A549 (cell line): ENCODE results near the gene NMBR. TPM values are rescaled to one million over a fixed set of nuclear protein-coding genes. Genes with fewer than 3 reads are reported as not detected.

Source experiments
- ATAC-seq, 2 experiments: fragments of 200-7000 bp in 1 of 2; fragments of >200 bp in 1 of 2; cut with Nextera tagmentation in 1 of 2; cut with Tn5 transposase in 1 of 2; 3 replicates each; pipeline versions ENCODE4 v1.8.0 to v1.9.1; 2018 to 2020; ENCODE audit warnings: mild to moderate bottlenecking in 1 of 2, moderate library complexity in 1 of 2
- CTCF ChIA-PET: fragments of 300-600 bp; sonication (Branson Sonifier 250); formaldehyde crosslinking; extraction: SDS; loops from one replicate; lab custom pipeline; 2021; ENCODE audit warnings: antibody characterized with exemption, inconsistent platforms; lab: Yijun Ruan, JAX
- POLR2A ChIA-PET: fragments of 350-600 bp; formaldehyde crosslinking; extraction: SDS; loops from one replicate; lab custom pipeline; 2021; ENCODE audit warnings: antibody characterized with exemption, inconsistent platforms; lab: Yijun Ruan, JAX
- DNase-seq, 2 experiments: peaks; one replicate each; pipeline versions ENCODE4 v3.0.0 to v3.0.0-alpha.2; 2011 to 2016; ENCODE audit warnings: low read depth in 1 of 2, low spot score in 1 of 2
- FAIRE-seq: peaks from 2 replicates; lab custom pipeline; 2011; peaks lifted over from hg19 to GRCh38; lab: Jason Lieb, UNC
- H3K27ac ChIP-seq, 2 experiments: fragments of >200 bp; sonication (Bioruptor Twin); formaldehyde crosslinking; 3 replicates each; pipeline ENCODE4 v1.5.1; 2016 to 2017
- H3K4me1 ChIP-seq: fragments of >200 bp; sonication (Bioruptor Twin); formaldehyde crosslinking; 3 replicates; pipeline ENCODE4 v1.6.1; 2016
- H3K4me2 ChIP-seq: fragments of >200 bp; sonication (Bioruptor Twin); formaldehyde crosslinking; 3 replicates; pipeline ENCODE4 v1.6.1; 2016
- H3K4me3 ChIP-seq: fragments of >200 bp; sonication (Bioruptor Twin); formaldehyde crosslinking; 3 replicates; pipeline ENCODE4 v1.5.1; 2016
- H3K9me3 ChIP-seq: fragments of >200 bp; sonication (Bioruptor Twin); formaldehyde crosslinking; 3 replicates; pipeline ENCODE4 v1.6.1; 2016
- BHLHE40 ChIP-seq: IDR thresholded peaks from 2 replicates; pipeline ENCODE4 v1.6.1; 2012; ENCODE audit warnings: low read depth, low read length, inconsistent platforms
- CBX8 ChIP-seq: fragments of 200-600 bp; sonication (generic); IDR thresholded peaks from 2 replicates; pipeline ENCODE4 v1.6.1; 2016
- CHD2 ChIP-seq: fragments of 150-350 bp; IDR thresholded peaks from 2 replicates; pipeline ENCODE4 v1.6.1; 2014; ENCODE audit warnings: low read length; ENCODE audit not compliant: partially characterized antibody
- FOSL2 ChIP-seq, 2 experiments: fragments of 450-650 bp in 1 of 2; fragments of >200 bp in 1 of 2; sonication (Bioruptor Twin) in 1 of 2; formaldehyde crosslinking; IDR thresholded peaks; 2 replicates each; pipeline versions ENCODE4 v1.5.0 to v1.6.1; 2016 to 2020; ENCODE audit warnings: mild to moderate bottlenecking in 1 of 2, moderate library complexity in 1 of 2
- HDAC2 ChIP-seq: fragments of 200-600 bp; sonication (generic); IDR thresholded peaks from 2 replicates; pipeline ENCODE4 v1.6.1; 2016
- HEYL ChIP-seq: fragments of 250-450 bp; sonication (Bioruptor Pico); IDR thresholded peaks from 2 replicates; pipeline ENCODE4 v1.8.0; 2021; ENCODE audit warnings: mild to moderate bottlenecking, moderate library complexity
- HOXB13 ChIP-seq: fragments of 250-450 bp; sonication (Bioruptor Pico); IDR thresholded peaks from 2 replicates; pipeline ENCODE4 v1.5.0; 2020; ENCODE audit warnings: low read depth, mild to moderate bottlenecking, moderate library complexity
- HOXB5 ChIP-seq: fragments of 250-450 bp; sonication (Bioruptor Pico); IDR thresholded peaks from 2 replicates; pipeline ENCODE4 v1.5.0; 2020; ENCODE audit warnings: mild to moderate bottlenecking, moderate library complexity
- JUN ChIP-seq, 2 experiments: fragments of >200 bp; sonication (Bioruptor Twin); formaldehyde crosslinking; IDR thresholded peaks; 2 replicates in 1 of 2; 3 replicates in 1 of 2; pipeline ENCODE4 v1.6.1; 2016 to 2017
- KDM1A ChIP-seq: fragments of 200-600 bp; sonication (generic); IDR thresholded peaks from 2 replicates; pipeline ENCODE4 v1.6.1; 2016; ENCODE audit warnings: low read depth, mild to moderate bottlenecking
- KDM5A ChIP-seq: fragments of 200-600 bp; sonication (generic); IDR thresholded peaks from 2 replicates; pipeline ENCODE4 v1.6.1; 2016; ENCODE audit warnings: antibody characterized with exemption, mild to moderate bottlenecking
- MAFK ChIP-seq: fragments of 450-650 bp; IDR thresholded peaks from 2 replicates; pipeline ENCODE4 v1.6.1; 2014; ENCODE audit not compliant: partially characterized antibody
- MYC ChIP-seq: IDR thresholded peaks from 2 replicates; pipeline ENCODE4 v1.6.1; 2012; ENCODE audit warnings: mild to moderate bottlenecking, inconsistent platforms, low read length, improper control_type of control experiment, borderline replicate concordance
- NR3C1 ChIP-seq: fragments of >200 bp; sonication (Bioruptor Twin); formaldehyde crosslinking; IDR thresholded peaks from 3 replicates; pipeline ENCODE4 v1.6.1; 2017
- PHF8 ChIP-seq: fragments of 200-600 bp; sonication (generic); IDR thresholded peaks from 2 replicates; pipeline ENCODE4 v1.6.1; 2016; ENCODE audit warnings: low read depth, mild to moderate bottlenecking, antibody characterized with exemption, moderate library complexity, borderline replicate concordance
- POLR2A ChIP-seq: IDR thresholded peaks from 2 replicates; pipeline ENCODE4 v1.6.1; 2012; ENCODE audit warnings: mild to moderate bottlenecking, low read length
- RAD21 ChIP-seq, 2 experiments: fragments of >200 bp in 1 of 2; sonication (Bioruptor Twin) in 1 of 2; formaldehyde crosslinking in 1 of 2; IDR thresholded peaks in 1 of 2; conservative IDR thresholded peaks in 1 of 2; 2 replicates in 1 of 2; 3 replicates in 1 of 2; pipeline ENCODE4 v1.6.1; 2012 to 2018; ENCODE audit warnings: inconsistent platforms in 1 of 2
- RNF2 ChIP-seq: fragments of 200-600 bp; sonication (generic); IDR thresholded peaks from 2 replicates; pipeline ENCODE4 v1.6.1; 2016; ENCODE audit warnings: low read depth, mild to moderate bottlenecking, antibody characterized with exemption, moderate library complexity, borderline replicate concordance
- ZC3H11A ChIP-seq: fragments of 450-650 bp; IDR thresholded peaks from 2 replicates; pipeline ENCODE4 v1.6.1; 2014; ENCODE audit warnings: antibody characterized with exemption, mild to moderate bottlenecking
- ZFP36 ChIP-seq: fragments of 450-650 bp; IDR thresholded peaks from 2 replicates; pipeline ENCODE4 v1.6.1; 2014; ENCODE audit warnings: borderline replicate concordance; ENCODE audit not compliant: partially characterized antibody
- ZNF302 ChIP-seq: fragments of 250-450 bp; sonication (Bioruptor Pico); IDR thresholded peaks from 2 replicates; pipeline ENCODE4 v1.9.0; 2021; ENCODE audit warnings: inconsistent platforms, mild to moderate bottlenecking, moderate library complexity
- ZSCAN20 ChIP-seq: fragments of 250-450 bp; sonication (Bioruptor Pico); IDR thresholded peaks from 2 replicates; pipeline ENCODE4 v1.8.0; 2022; ENCODE audit warnings: mild to moderate bottlenecking, moderate library complexity
- WGBS: methylation state at CpG from one replicate; pipeline ENCODE4 v1.1.6; 2017; ENCODE audit errors: missing lambda C conversion rate; 5-methylcytosine and 5-hydroxymethylcytosine counted together
- polyA plus RNA-seq, 4 experiments: library from polyadenylated mRNA; depleted of rRNA in 3 of 4; stranded (reverse); fragments of >200 nt; fragmentation: RNase III in 1 of 4; extraction: RNeasy Plus Mini Kit Qiagen cat#74134 plus additional on column Dnase treatment in 1 of 4; gene quantifications; 2 replicates in 3 of 4; 3 replicates in 1 of 4; pipeline ENCODE4 v1.2.3, GENCODE V29; 2011 to 2017
- TF ChIP-seq, protein P1 (sequence below): IDR thresholded peaks from 2 replicates; pipeline ENCODE4 v1.6.1; 2012
- TF ChIP-seq, protein P2 (sequence below): fragments of 450-650 bp; IDR thresholded peaks from 2 replicates; pipeline ENCODE4 v1.6.1; 2014; ENCODE audit warnings: antibody characterized with exemption
- TF ChIP-seq, protein P3 (sequence below): fragments of 200-600 bp; sonication (generic); IDR thresholded peaks from 2 replicates; pipeline ENCODE4 v1.6.1; 2016; ENCODE audit warnings: antibody characterized with exemption, mild to moderate bottlenecking, moderate library complexity
- TF ChIP-seq, protein P4 (sequence below): fragments of 250-450 bp; sonication (Bioruptor Pico); IDR thresholded peaks from 2 replicates; pipeline ENCODE4 v1.5.0; 2020; ENCODE audit warnings: low read depth, mild to moderate bottlenecking, moderate library complexity
- TF ChIP-seq, protein P5 (sequence below): IDR thresholded peaks from 2 replicates; pipeline ENCODE4 v1.6.1; 2012; ENCODE audit warnings: low read depth, borderline replicate concordance

Gene NMBR
- polyA plus RNA-seq, 2 of the 4 experiments (the other 2 are of a cell fraction) = not detected

DNA sequence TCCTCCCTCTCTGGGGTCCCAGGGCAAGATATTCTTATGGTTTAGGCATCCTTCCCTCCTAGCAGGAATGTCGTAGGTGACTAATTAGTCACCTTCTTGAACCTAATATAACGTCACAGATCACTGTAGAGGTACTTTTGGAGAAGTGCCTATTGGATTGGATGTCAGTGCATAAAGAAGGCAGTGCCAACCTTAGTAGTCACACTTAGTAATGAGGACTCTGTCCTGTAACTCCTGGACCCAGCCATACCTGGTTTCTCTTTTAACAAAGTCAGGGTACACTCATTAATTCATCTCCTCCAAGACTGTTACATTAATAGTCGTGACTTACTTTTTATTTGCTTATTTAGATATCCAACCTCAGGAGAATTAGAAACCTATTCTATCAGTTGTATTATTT, 20.1 kb upstream of the NMBR start:
- Histone ChIP-seq H3K4me2 (0 out of 3 replicates have a peak overlapping the region, but pooled peaks have one; percentile 19), H3K27ac (no peak overlapping the region), H3K4me3 (no peak overlapping the region), H3K4me1 (peaks cover 41% of the 10 kb centered on the region), H3K9me3 (no peaks in the 10 kb centered on the region)
- ChIA-PET POLR2A (no interaction called here), CTCF (no interaction called here)
- ATAC-seq = no peak
- 59% methylated on average over 3 of the region's 3 CpGs for WGBS
- TF ChIP-seq ZSCAN20 (CRISPR knock-in tag) (no peak), ZNF302 (CRISPR knock-in tag) (no peak), KDM1A (no peak), KDM5A (no peak), MAFK (no peak), BHLHE40 (no peak), HOXB13 (CRISPR knock-in tag) (no peak), JUN (IDR thresholded peaks at IDR 0.05) (no peak), HDAC2 (no peak)
- TF ChIP-seq, protein P1, sequence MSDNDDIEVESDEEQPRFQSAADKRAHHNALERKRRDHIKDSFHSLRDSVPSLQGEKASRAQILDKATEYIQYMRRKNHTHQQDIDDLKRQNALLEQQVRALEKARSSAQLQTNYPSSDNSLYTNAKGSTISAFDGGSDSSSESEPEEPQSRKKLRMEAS = no peak
- TF ChIP-seq, protein P2, sequence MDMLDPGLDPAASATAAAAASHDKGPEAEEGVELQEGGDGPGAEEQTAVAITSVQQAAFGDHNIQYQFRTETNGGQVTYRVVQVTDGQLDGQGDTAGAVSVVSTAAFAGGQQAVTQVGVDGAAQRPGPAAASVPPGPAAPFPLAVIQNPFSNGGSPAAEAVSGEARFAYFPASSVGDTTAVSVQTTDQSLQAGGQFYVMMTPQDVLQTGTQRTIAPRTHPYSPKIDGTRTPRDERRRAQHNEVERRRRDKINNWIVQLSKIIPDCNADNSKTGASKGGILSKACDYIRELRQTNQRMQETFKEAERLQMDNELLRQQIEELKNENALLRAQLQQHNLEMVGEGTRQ = no peak
- no peak for DNase-seq
- no peak for FAIRE-seq

DNA sequence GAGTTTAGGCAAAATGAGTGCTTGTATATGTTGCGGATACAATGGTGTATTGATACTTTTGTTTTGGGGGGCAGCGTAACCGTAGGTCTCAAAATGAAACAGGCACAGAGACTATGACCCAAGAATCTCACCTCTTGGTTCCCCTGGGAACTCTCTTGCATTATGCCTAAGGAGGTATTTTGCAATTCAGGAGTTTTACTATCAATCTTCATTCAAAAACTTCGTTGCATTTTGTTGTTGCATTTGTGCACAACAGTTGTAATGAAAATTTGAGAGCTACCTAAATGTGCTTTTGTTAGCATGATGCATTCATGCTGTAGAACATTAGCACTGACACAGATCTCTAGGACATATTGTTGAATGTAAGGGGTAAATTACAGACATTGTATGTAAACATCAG, 18.3 kb upstream of the NMBR start:
- Histone ChIP-seq H3K9me3 (no peaks in the 10 kb centered on the region), H3K4me2 (no peak overlapping the region), H3K4me1 (peaks cover 39% of the 10 kb centered on the region), H3K27ac (no peak overlapping the region), H3K4me3 (no peak overlapping the region)
- no peak for ATAC-seq
- POLR2A ChIA-PET = no interaction called here
- TF ChIP-seq ZFP36 = no peak
- TF ChIP-seq HOXB5 = no peak
- TF ChIP-seq, protein P3, sequence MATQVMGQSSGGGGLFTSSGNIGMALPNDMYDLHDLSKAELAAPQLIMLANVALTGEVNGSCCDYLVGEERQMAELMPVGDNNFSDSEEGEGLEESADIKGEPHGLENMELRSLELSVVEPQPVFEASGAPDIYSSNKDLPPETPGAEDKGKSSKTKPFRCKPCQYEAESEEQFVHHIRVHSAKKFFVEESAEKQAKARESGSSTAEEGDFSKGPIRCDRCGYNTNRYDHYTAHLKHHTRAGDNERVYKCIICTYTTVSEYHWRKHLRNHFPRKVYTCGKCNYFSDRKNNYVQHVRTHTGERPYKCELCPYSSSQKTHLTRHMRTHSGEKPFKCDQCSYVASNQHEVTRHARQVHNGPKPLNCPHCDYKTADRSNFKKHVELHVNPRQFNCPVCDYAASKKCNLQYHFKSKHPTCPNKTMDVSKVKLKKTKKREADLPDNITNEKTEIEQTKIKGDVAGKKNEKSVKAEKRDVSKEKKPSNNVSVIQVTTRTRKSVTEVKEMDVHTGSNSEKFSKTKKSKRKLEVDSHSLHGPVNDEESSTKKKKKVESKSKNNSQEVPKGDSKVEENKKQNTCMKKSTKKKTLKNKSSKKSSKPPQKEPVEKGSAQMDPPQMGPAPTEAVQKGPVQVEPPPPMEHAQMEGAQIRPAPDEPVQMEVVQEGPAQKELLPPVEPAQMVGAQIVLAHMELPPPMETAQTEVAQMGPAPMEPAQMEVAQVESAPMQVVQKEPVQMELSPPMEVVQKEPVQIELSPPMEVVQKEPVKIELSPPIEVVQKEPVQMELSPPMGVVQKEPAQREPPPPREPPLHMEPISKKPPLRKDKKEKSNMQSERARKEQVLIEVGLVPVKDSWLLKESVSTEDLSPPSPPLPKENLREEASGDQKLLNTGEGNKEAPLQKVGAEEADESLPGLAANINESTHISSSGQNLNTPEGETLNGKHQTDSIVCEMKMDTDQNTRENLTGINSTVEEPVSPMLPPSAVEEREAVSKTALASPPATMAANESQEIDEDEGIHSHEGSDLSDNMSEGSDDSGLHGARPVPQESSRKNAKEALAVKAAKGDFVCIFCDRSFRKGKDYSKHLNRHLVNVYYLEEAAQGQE = no peak
- TF ChIP-seq ZC3H11A = no peak
- 80% methylated on average over 4 of the region's 4 CpGs for WGBS
- no peak for FAIRE-seq
- CTCF ChIA-PET = interaction anchor here (1.2 to 2.7 kb wide), 2 partner anchors 9 to 207 kb away, joined by 3 to 13 read pairs; no protein-coding TSS in a partner anchor
- no peak for DNase-seq

DNA sequence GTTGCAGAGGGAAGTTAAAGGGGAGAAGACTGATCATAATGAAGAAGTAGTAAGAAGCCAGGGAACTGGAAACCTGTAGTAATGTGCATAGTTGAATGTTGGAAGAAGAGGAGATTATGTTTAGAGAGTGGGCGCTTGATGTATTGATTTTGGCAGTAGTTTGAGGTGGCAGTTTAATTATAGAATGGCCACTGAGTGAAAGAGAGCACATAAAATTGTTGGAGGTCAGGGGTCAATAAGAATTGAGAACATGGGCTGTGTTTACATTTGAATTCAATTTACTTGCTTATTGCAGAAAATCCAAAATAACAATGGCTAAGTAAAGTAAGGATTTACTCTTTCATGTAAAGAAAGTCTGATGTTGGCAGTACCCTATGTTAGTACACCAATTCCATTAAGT, 15.9 kb upstream of the NMBR start:
- H3K27ac ChIP-seq = no peak overlapping the region
- POLR2A ChIA-PET = no interaction called here
- no peak overlapping the region for H3K4me3 ChIP-seq
- CTCF ChIA-PET = interaction anchor here (1.0 kb wide), 2 partner anchors 15 to 210 kb away, joined by 3 to 5 read pairs; partner anchors contain the start of genes NMBR and VTA1
- no peak for TF ChIP-seq MYC
- TF ChIP-seq CHD2 = no peak
- TF ChIP-seq RAD21 (conservative IDR thresholded peaks at IDR 0.05 in 1 of 2, IDR thresholded peaks at IDR 0.05 in 1 of 2) = no peak
- no peak for TF ChIP-seq CBX8
- no peak for TF ChIP-seq KDM5A
- no peak for TF ChIP-seq ZFP36
- TF ChIP-seq POLR2A = no peak
- TF ChIP-seq NR3C1 = no peak
- no peak for TF ChIP-seq HDAC2
- TF ChIP-seq, protein P4, sequence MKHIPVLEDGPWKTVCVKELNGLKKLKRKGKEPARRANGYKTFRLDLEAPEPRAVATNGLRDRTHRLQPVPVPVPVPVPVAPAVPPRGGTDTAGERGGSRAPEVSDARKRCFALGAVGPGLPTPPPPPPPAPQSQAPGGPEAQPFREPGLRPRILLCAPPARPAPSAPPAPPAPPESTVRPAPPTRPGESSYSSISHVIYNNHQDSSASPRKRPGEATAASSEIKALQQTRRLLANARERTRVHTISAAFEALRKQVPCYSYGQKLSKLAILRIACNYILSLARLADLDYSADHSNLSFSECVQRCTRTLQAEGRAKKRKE = no peak
- TF ChIP-seq PHF8 = no peak
- no peak for TF ChIP-seq HEYL
- TF ChIP-seq FOSL2 (IDR thresholded peaks at IDR 0.05) = no peak
- no peak for TF ChIP-seq FOSL2 (CRISPR knock-in tag; IDR thresholded peaks at IDR 0.05)
- TF ChIP-seq, protein P5, sequence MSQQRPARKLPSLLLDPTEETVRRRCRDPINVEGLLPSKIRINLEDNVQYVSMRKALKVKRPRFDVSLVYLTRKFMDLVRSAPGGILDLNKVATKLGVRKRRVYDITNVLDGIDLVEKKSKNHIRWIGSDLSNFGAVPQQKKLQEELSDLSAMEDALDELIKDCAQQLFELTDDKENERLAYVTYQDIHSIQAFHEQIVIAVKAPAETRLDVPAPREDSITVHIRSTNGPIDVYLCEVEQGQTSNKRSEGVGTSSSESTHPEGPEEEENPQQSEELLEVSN = no peak
- no peak for TF ChIP-seq RNF2
- TF ChIP-seq, protein P2 = no peak
- TF ChIP-seq, all 56 proteins: peak for 0
- FAIRE-seq = no peak
- no peak for ATAC-seq
- no peak for DNase-seq
- WGBS = 71% methylated on average over 1 of the region's 1 CpG
- H3K4me2 ChIP-seq = no peak overlapping the region
- no peaks in the 10 kb centered on the region for H3K9me3 ChIP-seq
- H3K4me1 ChIP-seq = peaks cover 38% of the 10 kb centered on the region
